SK-N-SH treated with all-trans-retinoic acid at 6 μM for 48 hours (cell line): ENCODE results near the gene ASB11.

Experiments used
- ATAC-seq: fragments of 200-7000 bp; cut with Tn5 transposase; 3 replicates; pipeline ENCODE4 v1.9.1; 2020; ENCODE audit warnings: mild to moderate bottlenecking, moderate library complexity
- CSDC2 ChIP-seq: fragments of 250-450 bp; sonication (Bioruptor Pico); IDR thresholded peaks from 2 replicates; pipeline ENCODE4 v1.5.0; 2020; ENCODE audit warnings: mild to moderate bottlenecking, moderate library complexity
- TCF4 ChIP-seq: fragments of 250-450 bp; sonication (Bioruptor Pico); IDR thresholded peaks from 2 replicates; pipeline ENCODE4 v1.8.0; 2021; ENCODE audit warnings: mild to moderate bottlenecking, moderate library complexity, borderline replicate concordance
- ZC3H10 ChIP-seq: fragments of 250-450 bp; sonication (Bioruptor Pico); IDR thresholded peaks from 2 replicates; pipeline ENCODE4 v1.5.1; 2021; ENCODE audit warnings: mild to moderate bottlenecking, moderate library complexity
- ZFP30 ChIP-seq: fragments of 450-650 bp; formaldehyde crosslinking; IDR thresholded peaks from 2 replicates; pipeline ENCODE4 v1.5.0; 2022; ENCODE audit warnings: mild to moderate bottlenecking, moderate library complexity
- TF ChIP-seq, protein P1 (sequence below): fragments of 250-450 bp; sonication (Bioruptor Pico); IDR thresholded peaks from 2 replicates; pipeline ENCODE4 v1.5.1; 2020; ENCODE audit warnings: low read depth, mild to moderate bottlenecking, moderate library complexity

Gene ASB11

DNA sequence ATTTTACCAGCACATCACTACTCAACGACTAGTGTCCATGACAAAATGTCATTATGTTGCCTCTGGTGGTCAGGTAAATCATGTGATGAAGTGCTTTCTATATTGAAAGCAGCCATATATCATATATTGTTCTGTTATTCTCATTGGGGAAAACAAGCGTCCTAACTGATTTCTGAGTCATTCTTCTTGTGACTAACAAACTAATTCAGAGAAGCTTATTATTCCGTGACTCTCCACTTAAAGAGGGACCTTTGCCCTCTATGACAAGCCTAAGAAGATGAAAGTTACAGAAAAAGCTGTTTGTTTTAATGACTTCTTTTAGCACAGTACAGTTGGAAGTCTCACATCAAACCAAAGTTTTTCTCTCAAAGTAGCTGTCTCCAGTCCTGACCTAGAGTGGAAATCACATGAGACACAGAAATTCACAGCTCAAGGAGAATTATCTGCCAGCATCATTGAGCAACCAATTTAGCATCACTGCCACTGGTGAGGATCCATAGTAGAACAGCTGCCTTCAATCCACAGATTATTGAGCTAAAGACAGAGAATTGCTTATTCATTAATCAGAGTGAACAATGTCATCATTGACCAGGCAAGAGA lies 81.9 kb downstream of the ASB11 start:
- ATAC-seq: no peak
- no peak for TF ChIP-seq ZFP30 (CRISPR knock-in tag)
- no peak for TF ChIP-seq TCF4 (CRISPR knock-in tag)
- TF ChIP-seq CSDC2: no peak
- no peak for TF ChIP-seq ZC3H10 (CRISPR knock-in tag)
- TF ChIP-seq, protein P1, sequence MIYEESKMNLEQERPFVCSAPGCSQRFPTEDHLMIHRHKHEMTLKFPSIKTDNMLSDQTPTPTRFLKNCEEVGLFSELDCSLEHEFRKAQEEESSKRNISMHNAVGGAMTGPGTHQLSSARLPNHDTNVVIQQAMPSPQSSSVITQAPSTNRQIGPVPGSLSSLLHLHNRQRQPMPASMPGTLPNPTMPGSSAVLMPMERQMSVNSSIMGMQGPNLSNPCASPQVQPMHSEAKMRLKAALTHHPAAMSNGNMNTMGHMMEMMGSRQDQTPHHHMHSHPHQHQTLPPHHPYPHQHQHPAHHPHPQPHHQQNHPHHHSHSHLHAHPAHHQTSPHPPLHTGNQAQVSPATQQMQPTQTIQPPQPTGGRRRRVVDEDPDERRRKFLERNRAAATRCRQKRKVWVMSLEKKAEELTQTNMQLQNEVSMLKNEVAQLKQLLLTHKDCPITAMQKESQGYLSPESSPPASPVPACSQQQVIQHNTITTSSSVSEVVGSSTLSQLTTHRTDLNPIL (CRISPR knock-in tag): no peak
